Measurements from ENCODE around the gene SLC6A9. TPM values are rescaled to one million over a fixed set of nuclear protein-coding genes. Genes with fewer than 3 reads are reported as not detected.

Gene SLC6A9
- total RNA-seq, 1 donor from 2014 or later = 30.9 TPM

GRCh38 chr1:43980255-43981134, 50.8 kb downstream of the SLC6A9 start:
- Mint-ChIP-seq H3K9me3 (no peaks in the 10 kb centered on the region), H3K36me3 (peaks cover 21% of the 10 kb centered on the region), H3K4me3 (peak overlapping the region; percentile 85), H3K4me1 (peaks cover 42% of the 10 kb centered on the region), H3K27ac (peak overlapping the region; percentile 82), H3K27me3 (ENCODE audit: low read depth) (no peaks in the 10 kb centered on the region)
- TF ChIP-seq, protein P1, sequence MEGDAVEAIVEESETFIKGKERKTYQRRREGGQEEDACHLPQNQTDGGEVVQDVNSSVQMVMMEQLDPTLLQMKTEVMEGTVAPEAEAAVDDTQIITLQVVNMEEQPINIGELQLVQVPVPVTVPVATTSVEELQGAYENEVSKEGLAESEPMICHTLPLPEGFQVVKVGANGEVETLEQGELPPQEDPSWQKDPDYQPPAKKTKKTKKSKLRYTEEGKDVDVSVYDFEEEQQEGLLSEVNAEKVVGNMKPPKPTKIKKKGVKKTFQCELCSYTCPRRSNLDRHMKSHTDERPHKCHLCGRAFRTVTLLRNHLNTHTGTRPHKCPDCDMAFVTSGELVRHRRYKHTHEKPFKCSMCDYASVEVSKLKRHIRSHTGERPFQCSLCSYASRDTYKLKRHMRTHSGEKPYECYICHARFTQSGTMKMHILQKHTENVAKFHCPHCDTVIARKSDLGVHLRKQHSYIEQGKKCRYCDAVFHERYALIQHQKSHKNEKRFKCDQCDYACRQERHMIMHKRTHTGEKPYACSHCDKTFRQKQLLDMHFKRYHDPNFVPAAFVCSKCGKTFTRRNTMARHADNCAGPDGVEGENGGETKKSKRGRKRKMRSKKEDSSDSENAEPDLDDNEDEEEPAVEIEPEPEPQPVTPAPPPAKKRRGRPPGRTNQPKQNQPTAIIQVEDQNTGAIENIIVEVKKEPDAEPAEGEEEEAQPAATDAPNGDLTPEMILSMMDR (IDR thresholded peaks at IDR 0.05; ENCODE audit: unreplicated experiment) = no peak
- no peak for DNase-seq (ENCODE audit: low spot score in 2 of 2, unreplicated experiment in 2 of 2)

- TF ChIP-seq, protein P1 (IDR thresholded peaks at IDR 0.05; ENCODE audit: unreplicated experiment) = no peak
- no peaks in the 10 kb centered on the region for H3K9me3 Mint-ChIP-seq
- peak in 1 of 2 experiments; percentile 61 for DNase-seq (ENCODE audit: low spot score in 2 of 2, unreplicated experiment in 2 of 2)
- H3K4me3 Mint-ChIP-seq = peak overlapping the region; percentile 85
- no peaks in the 10 kb centered on the region for H3K27me3 Mint-ChIP-seq (ENCODE audit: low read depth)
- H3K27ac Mint-ChIP-seq = peak overlapping the region; percentile 82
- peaks cover 21% of the 10 kb centered on the region for H3K36me3 Mint-ChIP-seq
- peaks cover 44% of the 10 kb centered on the region for H3K4me1 Mint-ChIP-seq
These were observed 51.6 kb downstream of the SLC6A9 start for GRCh38 chr1:43979528-43980254.

DNA sequence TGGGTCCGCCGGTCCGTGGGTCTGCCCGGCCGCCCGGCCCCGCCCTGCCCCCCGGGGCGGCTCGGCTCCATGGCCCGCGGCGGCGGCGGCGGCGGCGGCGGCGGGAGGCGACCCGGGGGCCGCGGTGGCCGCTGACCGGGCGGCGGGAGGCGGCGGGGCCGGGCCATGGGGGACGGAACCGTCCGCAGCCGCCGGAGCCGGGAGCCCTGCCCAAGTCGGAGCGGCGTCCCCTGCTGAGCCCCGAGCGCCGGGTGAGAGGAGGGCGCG, 52.1 kb downstream of the SLC6A9 start:
- Mint-ChIP-seq H3K4me1 (peaks cover 46% of the 10 kb centered on the region), H3K9me3 (no peaks in the 10 kb centered on the region), H3K27me3 (ENCODE audit: low read depth) (no peaks in the 10 kb centered on the region), H3K36me3 (peaks cover 18% of the 10 kb centered on the region), H3K27ac (no peak overlapping the region), H3K4me3 (no peak overlapping the region)
- TF ChIP-seq, protein P1 (IDR thresholded peaks at IDR 0.05; ENCODE audit: unreplicated experiment) = no peak
- DNase-seq (ENCODE audit: low spot score in 2 of 2, unreplicated experiment in 2 of 2) = no peak

- Mint-ChIP-seq H3K9me3 (no peaks in the 10 kb centered on the region), H3K4me3 (peak within 1 kb of the TSS; percentile 89), H3K27me3 (ENCODE audit: low read depth) (no peaks in the 10 kb centered on the region), H3K36me3 (peaks cover 16% of the 10 kb centered on the region), H3K4me1 (peaks cover 51% of the 10 kb centered on the region), H3K27ac (peak within 1 kb of the TSS; percentile 82)
- TF ChIP-seq, protein P1 (IDR thresholded peaks at IDR 0.05; ENCODE audit: unreplicated experiment) = no peak
- peak in 1 of 2 experiments; percentile 60 for DNase-seq (ENCODE audit: low spot score in 2 of 2, unreplicated experiment in 2 of 2)
These were observed 52.6 kb downstream of the SLC6A9 start, which contains the start of gene B4GALT2 for GRCh38 chr1:43978551-43979260. Gene B4GALT2 (plus strand): TSS chr1:43979210. CDS start chr1:43981161, 1,951 bp downstream.

DNA sequence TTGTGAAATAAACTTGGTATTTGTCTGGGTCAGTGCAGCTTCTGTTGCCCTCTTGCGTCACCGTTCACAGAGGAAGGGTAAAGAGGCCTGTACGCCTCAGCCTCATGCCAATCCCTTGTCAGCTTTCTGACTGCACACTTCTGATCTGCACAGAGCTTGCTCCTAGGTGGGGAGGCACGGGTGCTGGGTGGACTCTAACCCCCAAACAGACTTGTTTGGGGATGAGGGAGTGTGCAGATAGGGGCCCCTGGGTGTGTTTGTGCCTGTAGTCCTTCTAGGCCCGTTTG, 53.1 kb downstream of the SLC6A9 start:
- no peak for DNase-seq (ENCODE audit: low spot score in 2 of 2, unreplicated experiment in 2 of 2)
- peaks cover 12% of the 10 kb centered on the region for H3K36me3 Mint-ChIP-seq
- TF ChIP-seq, protein P1 (IDR thresholded peaks at IDR 0.05; ENCODE audit: unreplicated experiment) = no peak
- H3K27ac Mint-ChIP-seq = no peak overlapping the region
- H3K9me3 Mint-ChIP-seq = no peaks in the 10 kb centered on the region
- H3K4me1 Mint-ChIP-seq = peaks cover 52% of the 10 kb centered on the region
- H3K4me3 Mint-ChIP-seq = peak overlapping the region; percentile 89
- H3K27me3 Mint-ChIP-seq (ENCODE audit: low read depth) = no peaks in the 10 kb centered on the region
